Dedifferentiated amniotic fluid mesenchymal stem cell (primary cell): ENCODE results near the gene LRRC2.
A peak's percentile ranks its signal among the peaks of the same experiment; 100 is the strongest.
"Not testable (repeated sequence)": the region's sequence is repeated elsewhere in the genome, so short reads cannot be mapped to it uniquely, and the experiment has no call there.

ENCODE experiments used
- DNase-seq: peaks from one replicate; pipeline ENCODE4 v3.0.0-alpha.2; 2016; ENCODE audit errors: extremely low spot score

The LRRC2 gene

GRCh38 chr3:46497556-46498265 lies 68.4 kb downstream of the LRRC2 start, which contains the start of gene RTP3:
Gene RTP3 (plus strand): TSS chr3:46497976. CDS start chr3:46498063, 87 bp downstream.
- DNase-seq, result no peak

GRCh38 chr3:46496746-46497555 lies 69.2 kb downstream of the LRRC2 start:
- no peak for DNase-seq

- DNase-seq, result peak; percentile 71
Observed at GRCh38 chr3:46495901-46496456, 70.1 kb downstream of the LRRC2 start.

GRCh38 chr3:46494491-46494890 lies 71.6 kb downstream of the LRRC2 start:
- not testable (repeated sequence) for DNase-seq

GRCh38 chr3:46492890-46493547 lies 73.1 kb downstream of the LRRC2 start:
- no peak for DNase-seq

- DNase-seq, result no peak
Observed at GRCh38 chr3:46491089-46492070, 74.7 kb downstream of the LRRC2 start.

GRCh38 chr3:46490338-46491084 lies 75.6 kb downstream of the LRRC2 start:
- no peak for DNase-seq

GRCh38 chr3:46489875-46490274 lies 76.2 kb downstream of the LRRC2 start:
- DNase-seq, result peak; percentile 58

- no peak for DNase-seq
Observed at GRCh38 chr3:46489381-46489780, 76.7 kb downstream of the LRRC2 start.

- peak; percentile 76 for DNase-seq
Observed at GRCh38 chr3:46488735-46489361, 77.3 kb downstream of the LRRC2 start.

- no peak for DNase-seq
Observed at GRCh38 chr3:46485779-46486175, 80.3 kb downstream of the LRRC2 start.

- DNase-seq, result no peak
Observed at GRCh38 chr3:46484911-46485778, 81.0 kb downstream of the LRRC2 start.

GRCh38 chr3:46484388-46484787 lies 81.7 kb downstream of the LRRC2 start:
- DNase-seq, result no peak

GRCh38 chr3:46483825-46484224 lies 82.3 kb downstream of the LRRC2 start:
- no peak for DNase-seq

- DNase-seq, result peak; percentile 65
Observed at GRCh38 chr3:46482632-46483350, 83.3 kb downstream of the LRRC2 start.

GRCh38 chr3:46481636-46482035 lies 84.5 kb downstream of the LRRC2 start:
- no peak for DNase-seq

GRCh38 chr3:46480491-46481195 lies 85.5 kb downstream of the LRRC2 start:
- DNase-seq, result no peak
